Esophagus muscularis mucosa (tissue), 4 donors: ENCODE measurements around the gene DDX43. TPM values are rescaled to one million over a fixed set of nuclear protein-coding genes. Genes with fewer than 3 reads are reported as not detected.

Source experiments
- DNase-seq: peaks from one replicate; pipeline ENCODE4 v3.0.0-alpha.2; 2017; ENCODE audit errors: extremely low spot score
- H3K27ac ChIP-seq, 4 donors: fragments of 200-600 bp; sonication (generic); replicated peaks in 1 of 4; 1 replicate in 3 of 4; 2 replicates in 1 of 4; pipeline ENCODE4 v1.5.1; 2016 to 2019; ENCODE audit warnings: mild to moderate bottlenecking in 1 of 4
- H3K27me3 ChIP-seq, 4 donors: fragments of 200-600 bp; sonication (generic); one replicate each; pipeline versions ENCODE4 v1.5.1 to v1.6.0; 2016 to 2019
- H3K36me3 ChIP-seq, 4 donors: fragments of 200-600 bp; sonication (generic); one replicate each; pipeline ENCODE4 v1.5.1; 2016 to 2019
- H3K4me1 ChIP-seq, 4 donors: fragments of 200-600 bp; sonication (generic); one replicate each; pipeline ENCODE4 v1.5.1; 2016 to 2019
- H3K4me3 ChIP-seq, 4 donors: fragments of 200-600 bp; sonication (generic); 1 replicate in 2 of 4; 2 replicates in 2 of 4; pipeline ENCODE4 v1.5.1; 2016 to 2019; ENCODE audit warnings: mild to moderate bottlenecking in 4 of 4, moderate library complexity in 1 of 4
- H3K9me3 ChIP-seq, 4 donors: fragments of 200-600 bp; sonication (generic); 1 replicate in 3 of 4; 2 replicates in 1 of 4; pipeline ENCODE4 v1.5.1; 2016 to 2019
- CTCF ChIP-seq, 3 experiments: fragments of 200-600 bp in 2 of 3; fragments of 450-650 bp in 1 of 3; sonication (generic) in 2 of 3; IDR thresholded peaks; one replicate each; pipeline ENCODE4 v1.5.1; 2017 to 2019; ENCODE audit warnings: antibody characterized with exemption in 3 of 3, mild to moderate bottlenecking in 2 of 3, moderate library complexity in 1 of 3
- EP300 ChIP-seq: sonication (generic); formaldehyde crosslinking; IDR thresholded peaks from one replicate; pipeline ENCODE4 v1.6.1; 2017; ENCODE audit warnings: antibody characterized with exemption
- POLR2A ChIP-seq: fragments of 450-650 bp; IDR thresholded peaks from one replicate; pipeline ENCODE4 v1.6.1; 2017; ENCODE audit warnings: antibody characterized with exemption, moderate library complexity, mild to moderate bottlenecking, low read depth
- POLR2AphosphoS5 ChIP-seq, 2 donors: sonication (generic); formaldehyde crosslinking; IDR thresholded peaks; one replicate each; pipeline ENCODE4 v1.6.1; 2017; ENCODE audit warnings: antibody characterized with exemption in 2 of 2
- WGBS: methylation state at CpG from one replicate; pipeline ENCODE4 v1.1.5; 2018; 5-methylcytosine and 5-hydroxymethylcytosine counted together
- intact Hi-C: fragments of 100-400 bp; cut with DNase I; formaldehyde crosslinking; loops from one replicate; pipeline ENCODE4 v1.15.1; 2023
- small RNA-seq, 3 donors: library from RNA; depleted of rRNA; stranded (forward); fragments of <200 nt; gene quantifications; one replicate each; pipeline ENCODE3, GENCODE V24; 2016
- total RNA-seq, 4 donors: library from RNA; depleted of rRNA; stranded (reverse); fragments of >200 nt; gene quantifications; one replicate each; pipeline versions ENCODE4 v1.1.0 to v1.2.1, GENCODE V29; 2016

The DDX43 gene
- total RNA-seq, 4 donors from 2014 or later, result 0.80 to 3.5 (median 1.3) TPM

- no peak for DNase-seq
- no peaks in the 10 kb centered on the region for H3K9me3 ChIP-seq
- WGBS, result 76% methylated on average over 5 of the region's 5 CpGs
- H3K4me1 ChIP-seq, result peaks cover 20 to 34% (median 30%) of the 10 kb centered on the region in 4 donors
- H3K27me3 ChIP-seq, result no peaks in the 10 kb centered on the region
- H3K27ac ChIP-seq, result no peak overlapping the region
- intact Hi-C loops, result no loop called here
- no peak overlapping the region for H3K4me3 ChIP-seq
- peaks cover 0 to 9% (median 2%) of the 10 kb centered on the region in 4 donors for H3K36me3 ChIP-seq
- TF ChIP-seq POLR2A, result no peak
- TF ChIP-seq POLR2AphosphoS5 (IDR thresholded peaks at IDR 0.05), result no peak
- no peak for TF ChIP-seq CTCF (IDR thresholded peaks at IDR 0.05)
- no peak for TF ChIP-seq EP300
Measured at GRCh38 chr6:73460056-73460455, 65.4 kb downstream of the DDX43 start.

GRCh38 chr6:73461537-73462350 lies 67.1 kb downstream of the DDX43 start, which contains the start of gene MTO1:
TSS of gene MTO1 (plus strand) at chr6:73461737. CDS start at chr6:73461855, 118 bp downstream.
- no peaks in the 10 kb centered on the region for H3K9me3 ChIP-seq
- under 1% methylated on average over 39 of the region's 55 CpGs for WGBS
- no peaks in the 10 kb centered on the region for H3K27me3 ChIP-seq
- peak within 1 kb of the TSS; percentile 72 to 95 (median 90) for H3K4me3 ChIP-seq
- TF ChIP-seq EP300 (no peak), POLR2AphosphoS5 (IDR thresholded peaks at IDR 0.05) (peak; percentile 85 to 86)
- peaks cover 20 to 36% (median 34%) of the 10 kb centered on the region in 4 donors for H3K4me1 ChIP-seq
- H3K27ac ChIP-seq, result peak within 1 kb of the TSS; percentile 87 to 97 (median 95)
- peaks cover 0 to 19% (median 12%) of the 10 kb centered on the region in 4 donors for H3K36me3 ChIP-seq
- DNase-seq, result peak; percentile 97
- intact Hi-C loops, result no loop called here

Small RNA genes within 50 kb of the gene (small RNA-seq; reads per million reads assigned to genes)
- gene RNU6-975P, result 0 reads per million in 3 donors
- gene RPL39P3, result 0 reads per million in 3 donors

Other genes with a start within 250 kb of the DDX43 start
- under 1 TPM in 1 of 4 donors, not detected in 3; 0.83 TPM for gene KHDC1L, start 169.3 kb upstream of the DDX43 start, total RNA-seq
- 1 to 10 TPM in 3 of 4 donors, not detected in 1; 1.3 to 2.5 (median 1.8) TPM for gene KHDC1, start 131.6 kb upstream of the DDX43 start, total RNA-seq
- gene DPPA5, start 40.6 kb upstream of the DDX43 start, total RNA-seq, result not detected
- gene KHDC3L, start 32.2 kb upstream of the DDX43 start, total RNA-seq, result not detected
- gene OOEP, start 24.9 kb upstream of the DDX43 start, total RNA-seq, result not detected
- 1 to 10 TPM; 2.4 to 6.1 (median 3.9) TPM for gene CGAS, start 57.5 kb downstream of the DDX43 start, total RNA-seq
- 10 to 100 TPM; 15.2 to 38.6 (median 25.7) TPM for gene MTO1, start 66.9 kb downstream of the DDX43 start, total RNA-seq
- over 10,000 TPM in 3 of 4 donors, 1,000 to 10,000 TPM in 1; 6,828 to 12,822 (median 11,636) TPM for gene EEF1A1, start 126.2 kb downstream of the DDX43 start, total RNA-seq